ENCODE results near the gene C9orf57.
"Not testable (repeated sequence)": the region's sequence is repeated elsewhere in the genome, so short reads cannot be mapped to it uniquely, and the experiment has no call there.

The C9orf57 gene

DNA sequence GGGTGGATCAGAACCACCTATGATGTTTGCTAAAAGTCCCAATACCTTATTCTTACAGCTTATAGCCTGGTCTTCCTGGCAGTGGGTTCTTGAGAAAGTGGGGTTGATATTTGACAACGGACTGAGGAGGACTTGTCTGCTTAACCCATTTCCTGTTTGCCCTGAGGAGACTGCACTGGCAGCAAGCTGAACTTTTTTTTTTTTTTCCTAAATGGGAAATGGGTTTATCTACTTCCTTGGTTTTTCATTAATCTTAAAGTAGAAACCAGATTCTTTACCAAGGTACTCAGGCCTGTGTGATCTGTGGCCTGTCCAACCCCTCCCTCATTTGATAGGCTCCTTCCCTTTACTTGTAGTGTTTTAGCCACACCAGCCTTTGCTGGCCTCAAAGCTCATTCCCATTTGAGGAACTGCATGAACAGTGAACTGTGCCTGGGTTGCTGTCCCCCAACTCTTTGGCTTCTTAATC, 47.1 kb downstream of the C9orf57 start:
- TF ChIP-seq GABPA (IDR thresholded peaks at IDR 0.05; ENCODE audit: low read depth) (no peak), SPI1 (IDR thresholded peaks at IDR 0.05; ENCODE audit: borderline replicate concordance, low read depth) (peak; percentile 83), CTCF (IDR thresholded peaks at IDR 0.05; ENCODE audit: insufficient read depth, low read length) (no peak), POLR2AphosphoS5 (IDR thresholded peaks at IDR 0.05; ENCODE audit: low read depth) (no peak)
- TF ChIP-seq, protein P1, sequence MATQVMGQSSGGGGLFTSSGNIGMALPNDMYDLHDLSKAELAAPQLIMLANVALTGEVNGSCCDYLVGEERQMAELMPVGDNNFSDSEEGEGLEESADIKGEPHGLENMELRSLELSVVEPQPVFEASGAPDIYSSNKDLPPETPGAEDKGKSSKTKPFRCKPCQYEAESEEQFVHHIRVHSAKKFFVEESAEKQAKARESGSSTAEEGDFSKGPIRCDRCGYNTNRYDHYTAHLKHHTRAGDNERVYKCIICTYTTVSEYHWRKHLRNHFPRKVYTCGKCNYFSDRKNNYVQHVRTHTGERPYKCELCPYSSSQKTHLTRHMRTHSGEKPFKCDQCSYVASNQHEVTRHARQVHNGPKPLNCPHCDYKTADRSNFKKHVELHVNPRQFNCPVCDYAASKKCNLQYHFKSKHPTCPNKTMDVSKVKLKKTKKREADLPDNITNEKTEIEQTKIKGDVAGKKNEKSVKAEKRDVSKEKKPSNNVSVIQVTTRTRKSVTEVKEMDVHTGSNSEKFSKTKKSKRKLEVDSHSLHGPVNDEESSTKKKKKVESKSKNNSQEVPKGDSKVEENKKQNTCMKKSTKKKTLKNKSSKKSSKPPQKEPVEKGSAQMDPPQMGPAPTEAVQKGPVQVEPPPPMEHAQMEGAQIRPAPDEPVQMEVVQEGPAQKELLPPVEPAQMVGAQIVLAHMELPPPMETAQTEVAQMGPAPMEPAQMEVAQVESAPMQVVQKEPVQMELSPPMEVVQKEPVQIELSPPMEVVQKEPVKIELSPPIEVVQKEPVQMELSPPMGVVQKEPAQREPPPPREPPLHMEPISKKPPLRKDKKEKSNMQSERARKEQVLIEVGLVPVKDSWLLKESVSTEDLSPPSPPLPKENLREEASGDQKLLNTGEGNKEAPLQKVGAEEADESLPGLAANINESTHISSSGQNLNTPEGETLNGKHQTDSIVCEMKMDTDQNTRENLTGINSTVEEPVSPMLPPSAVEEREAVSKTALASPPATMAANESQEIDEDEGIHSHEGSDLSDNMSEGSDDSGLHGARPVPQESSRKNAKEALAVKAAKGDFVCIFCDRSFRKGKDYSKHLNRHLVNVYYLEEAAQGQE (IDR thresholded peaks at IDR 0.05; ENCODE audit: insufficient replicate concordance, low read depth) = no peak
- Histone ChIP-seq H3K27me3 (ENCODE audit: insufficient read depth, poor library complexity, severe bottlenecking) (no peaks in the 10 kb centered on the region), H3K4me3 (replicated peaks; ENCODE audit: insufficient read depth, low read length) (no peak overlapping the region), H3K27ac (replicated peaks) (no peak overlapping the region)
- DNase-seq (ENCODE audit: low read depth in 1 of 2, low spot score in 1 of 2) = peak in 1 of 2 experiments; percentile 8

DNA sequence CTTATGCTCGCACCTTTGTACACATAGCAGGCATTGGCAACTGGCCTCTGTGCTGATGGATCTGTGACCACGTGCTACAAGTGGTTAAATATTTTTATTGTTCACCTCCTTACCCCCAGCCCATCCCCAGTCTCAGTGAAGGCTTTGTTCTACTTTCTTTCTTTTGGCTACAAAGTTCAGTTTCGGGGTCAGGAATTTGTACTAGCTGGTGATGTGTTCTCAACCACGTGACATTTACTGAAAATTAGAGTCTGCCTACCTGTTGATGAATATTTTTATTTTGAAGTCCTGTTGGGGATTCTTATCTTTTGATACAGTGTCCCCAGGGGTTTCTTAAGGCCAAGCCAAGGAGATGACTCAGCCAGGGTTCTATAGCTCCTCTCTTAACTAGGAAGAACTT, 47.8 kb downstream of the C9orf57 start:
- DNase-seq (ENCODE audit: low read depth in 1 of 2, low spot score in 1 of 2) = no peak
- H3K27ac ChIP-seq (replicated peaks) = no peak overlapping the region

GRCh38 chr9:72007726-72008125, 52.7 kb downstream of the C9orf57 start:
- DNase-seq (ENCODE audit: low read depth in 1 of 2, low spot score in 1 of 2); H3K4me3 ChIP-seq (replicated peaks; ENCODE audit: insufficient read depth, low read length); H3K27me3 ChIP-seq (ENCODE audit: insufficient read depth, poor library complexity, severe bottlenecking); H3K27ac ChIP-seq (replicated peaks): not testable (repeated sequence)

More for the DNA sequence above, 47.8 kb downstream of the C9orf57 start:
- no peaks in the 10 kb centered on the region for H3K27me3 ChIP-seq (ENCODE audit: insufficient read depth, poor library complexity, severe bottlenecking)
- no peak overlapping the region for H3K4me3 ChIP-seq (replicated peaks; ENCODE audit: insufficient read depth, low read length)
- no peak for TF ChIP-seq SPI1 (IDR thresholded peaks at IDR 0.05; ENCODE audit: borderline replicate concordance, low read depth)
- TF ChIP-seq, protein P1 (IDR thresholded peaks at IDR 0.05; ENCODE audit: insufficient replicate concordance, low read depth) = no peak
- TF ChIP-seq GABPA (IDR thresholded peaks at IDR 0.05; ENCODE audit: low read depth) = no peak
- no peak for TF ChIP-seq CTCF (IDR thresholded peaks at IDR 0.05; ENCODE audit: insufficient read depth, low read length)
- no peak for TF ChIP-seq POLR2AphosphoS5 (IDR thresholded peaks at IDR 0.05; ENCODE audit: low read depth)

- Histone ChIP-seq H3K27me3 (ENCODE audit: insufficient read depth, poor library complexity, severe bottlenecking) (no peaks in the 10 kb centered on the region), H3K4me3 (replicated peaks; ENCODE audit: insufficient read depth, low read length) (no peak overlapping the region), H3K27ac (replicated peaks) (no peak overlapping the region)
- TF ChIP-seq CTCF (IDR thresholded peaks at IDR 0.05; ENCODE audit: insufficient read depth, low read length) (no peak), GABPA (IDR thresholded peaks at IDR 0.05; ENCODE audit: low read depth) (no peak), SPI1 (IDR thresholded peaks at IDR 0.05; ENCODE audit: borderline replicate concordance, low read depth) (no peak), POLR2AphosphoS5 (IDR thresholded peaks at IDR 0.05; ENCODE audit: low read depth) (no peak)
- TF ChIP-seq, protein P1 (IDR thresholded peaks at IDR 0.05; ENCODE audit: insufficient replicate concordance, low read depth) = no peak
- DNase-seq (ENCODE audit: low read depth in 1 of 2, low spot score in 1 of 2) = no peak
Observed at GRCh38 chr9:72006501-72006900, 53.9 kb downstream of the C9orf57 start.

All from HL-60 (cell line).